ENCODE results near the gene SV2C. TPM values are rescaled to one million over a fixed set of nuclear protein-coding genes. Genes with fewer than 3 reads are reported as not detected.

The SV2C gene
- total and polyA plus RNA-seq, 10 of the 15 experiments (the other 5 are each of a cell fraction or from before 2014, with no cell fraction given) = under 0.01 to 1.1 (median 0.63) TPM

DNA sequence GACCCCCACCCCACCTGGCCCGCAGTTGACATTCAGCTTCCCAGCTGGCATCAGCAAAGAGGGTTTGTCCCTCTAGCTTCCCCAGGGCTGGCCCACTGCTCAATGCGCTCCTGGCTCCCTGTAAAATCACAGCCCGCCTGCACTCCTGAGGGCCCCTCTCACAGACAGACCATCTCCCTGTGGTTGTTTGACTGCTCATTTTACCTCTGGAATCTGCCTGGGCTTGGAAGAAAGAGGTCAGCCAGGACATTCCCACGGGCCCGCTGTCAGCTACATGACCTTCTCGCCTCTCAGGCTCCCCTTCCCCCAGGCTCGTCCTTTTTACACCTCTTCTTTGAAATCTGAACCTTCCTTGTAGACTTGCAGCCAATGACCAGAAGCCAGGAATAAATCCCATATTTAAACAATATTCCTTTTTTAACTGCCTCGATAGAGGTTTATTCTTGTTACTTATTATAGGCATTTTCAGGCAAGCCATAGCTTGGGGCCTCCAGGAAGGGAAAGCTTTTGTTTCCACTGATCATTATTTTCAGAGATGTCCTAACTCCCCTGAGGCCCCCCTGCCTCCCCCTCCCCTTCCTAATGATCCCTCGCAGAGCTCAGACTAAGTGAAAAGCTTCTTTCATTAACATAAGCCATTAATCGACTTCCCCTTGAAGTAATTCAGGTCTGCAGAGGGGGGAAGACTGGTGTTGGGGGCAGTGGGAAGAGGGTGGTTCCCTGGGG lies 243.6 kb downstream of the SV2C start:
- POLR2A ChIA-PET = interaction anchor here (0.5 to 1.5 kb wide), 2 partner anchors 19 to 277 kb away, joined by 3 read pairs; no protein-coding TSS in a partner anchor
- CTCF ChIA-PET = interaction anchor here (1.0 to 1.9 kb wide), 2 partner anchors 16 to 256 kb away, joined by 3 to 7 read pairs; no protein-coding TSS in a partner anchor

More for the DNA sequence above, 243.6 kb downstream of the SV2C start:
- SMC1A ChIA-PET (ENCODE audit: uncharacterized antibody, unreplicated experiment) = interaction anchor here (0.6 to 1.7 kb wide), 2 partner anchors 11 to 49 kb away, joined by 3 to 11 read pairs; no protein-coding TSS in a partner anchor
- no TSS peak for BruUV-seq (replicated peaks)
- TF ChIP-seq E2F8 (IDR thresholded peaks at IDR 0.05; ENCODE audit: low read depth, partially characterized antibody) (no peak), BHLHE40 (IDR thresholded peaks at IDR 0.05; ENCODE audit: borderline replicate concordance in 1 of 2, low read depth in 2 of 2, low read length in 1 of 2) (no peak), SIN3A (IDR thresholded peaks at IDR 0.05; ENCODE audit: low read depth, low read length) (no peak), CEBPB (IDR thresholded peaks at IDR 0.05; ENCODE audit: borderline replicate concordance in 1 of 2, low read depth in 2 of 2, low read length in 2 of 2) (no peak), JUND (IDR thresholded peaks at IDR 0.05; ENCODE audit: low read depth, low read length) (no peak), IKZF1 (conservative IDR thresholded peaks at IDR 0.05) (no peak), NKRF (conservative IDR thresholded peaks at IDR 0.05) (no peak)
- Histone ChIP-seq H3K36me3 (ENCODE audit: control insufficient read depth in 2 of 2, insufficient read depth in 2 of 2, low read length in 1 of 2) (no peaks in the 10 kb centered on the region), H3K27ac (ENCODE audit: control insufficient read depth, insufficient read depth) (no peak overlapping the region), H3K27me3 (replicated peaks in 1 of 2; ENCODE audit: control insufficient read depth in 2 of 2, insufficient read depth in 2 of 2, low read length in 1 of 2) (no peaks in the 10 kb centered on the region), H3K4me2 (ENCODE audit: control insufficient read depth, insufficient read depth) (no peak overlapping the region), H3K9me3 (replicated peaks; ENCODE audit: control insufficient read depth, insufficient read depth, low read length) (no peaks in the 10 kb centered on the region), H3K9ac (ENCODE audit: control insufficient read depth, insufficient read depth, low read length) (no peak overlapping the region), H3K4me3 (no peak overlapping the region), H4K20me1 (ENCODE audit: control insufficient read depth, insufficient read depth) (no peaks in the 10 kb centered on the region), H2AFZ (ENCODE audit: control insufficient read depth, low read depth, low read length) (no peak overlapping the region), H3K79me2 (ENCODE audit: control insufficient read depth, insufficient read depth, low read length) (no peaks in the 10 kb centered on the region), H3K4me1 (ENCODE audit: control insufficient read depth, insufficient read depth, low read length) (no peaks in the 10 kb centered on the region)
- intact Hi-C loops (cut with micrococcal nuclease; ENCODE audit: unreplicated experiment) = no loop called here
- no peak for DNase-seq (ENCODE audit: low read depth, low spot score)
- no peak for ATAC-seq
- in situ Hi-C loops (cut with MboI) = no loop called here
- WGBS (ENCODE audit: insufficient coverage, insufficient replicate concordance, low lambda C conversion rate, missing lambda C conversion rate) = 71% methylated on average over 9 of the region's 10 CpGs
- RAD21 ChIA-PET (ENCODE audit: unreplicated experiment) = no interaction called here
- no peak for FAIRE-seq
